ENCODE measurements around the gene FHIT.

GRCh38 chr3:59783468-59783988, 1467.7 kb downstream of the FHIT start:
- TF ChIP-seq POLR2A (IDR thresholded peaks at IDR 0.05) (no peak), EP300 (IDR thresholded peaks at IDR 0.05; ENCODE audit: low read depth) (no peak), POLR2AphosphoS5 (IDR thresholded peaks at IDR 0.05) (no peak)
- TF ChIP-seq, protein P1, sequence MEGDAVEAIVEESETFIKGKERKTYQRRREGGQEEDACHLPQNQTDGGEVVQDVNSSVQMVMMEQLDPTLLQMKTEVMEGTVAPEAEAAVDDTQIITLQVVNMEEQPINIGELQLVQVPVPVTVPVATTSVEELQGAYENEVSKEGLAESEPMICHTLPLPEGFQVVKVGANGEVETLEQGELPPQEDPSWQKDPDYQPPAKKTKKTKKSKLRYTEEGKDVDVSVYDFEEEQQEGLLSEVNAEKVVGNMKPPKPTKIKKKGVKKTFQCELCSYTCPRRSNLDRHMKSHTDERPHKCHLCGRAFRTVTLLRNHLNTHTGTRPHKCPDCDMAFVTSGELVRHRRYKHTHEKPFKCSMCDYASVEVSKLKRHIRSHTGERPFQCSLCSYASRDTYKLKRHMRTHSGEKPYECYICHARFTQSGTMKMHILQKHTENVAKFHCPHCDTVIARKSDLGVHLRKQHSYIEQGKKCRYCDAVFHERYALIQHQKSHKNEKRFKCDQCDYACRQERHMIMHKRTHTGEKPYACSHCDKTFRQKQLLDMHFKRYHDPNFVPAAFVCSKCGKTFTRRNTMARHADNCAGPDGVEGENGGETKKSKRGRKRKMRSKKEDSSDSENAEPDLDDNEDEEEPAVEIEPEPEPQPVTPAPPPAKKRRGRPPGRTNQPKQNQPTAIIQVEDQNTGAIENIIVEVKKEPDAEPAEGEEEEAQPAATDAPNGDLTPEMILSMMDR (IDR thresholded peaks at IDR 0.05): no peak

All from transverse colon (tissue), 4 donors.